K562 (cell line): Measurements from ENCODE around the gene TMSB4X. TPM values are rescaled to one million over a fixed set of nuclear protein-coding genes. Genes with fewer than 3 reads are reported as not detected.

Experiments
- ARID3B ChIP-seq: fragments of 250-450 bp; sonication (Bioruptor Pico); IDR thresholded peaks from 2 replicates; pipeline ENCODE4 v1.4.0; 2020; ENCODE audit warnings: borderline replicate concordance
- BCL6 ChIP-seq: fragments of 250-450 bp; sonication (Bioruptor Pico); IDR thresholded peaks from 2 replicates; pipeline ENCODE4 v1.4.0; 2020
- CBX8 ChIP-seq: fragments of 200-600 bp; sonication (generic); IDR thresholded peaks from 2 replicates; pipeline ENCODE4 v1.6.1; 2012; ENCODE audit warnings: borderline replicate concordance, mixed run types, low read depth, mild to moderate bottlenecking, moderate library complexity, mixed read lengths, low read length, control low read depth, inconsistent platforms; ENCODE audit not compliant: poor library complexity, severe bottlenecking; ENCODE audit errors: extremely low read depth
- CHD4 ChIP-seq: fragments of 200-600 bp; sonication (generic); IDR thresholded peaks from 3 replicates; pipeline ENCODE4 v1.6.1; 2012; ENCODE audit warnings: low read depth, mild to moderate bottlenecking, mixed read lengths, low read length, inconsistent platforms; ENCODE audit not compliant: insufficient read depth, insufficient replicate concordance, poor library complexity, severe bottlenecking
- DNMT1 ChIP-seq: fragments of 450-650 bp; IDR thresholded peaks from 2 replicates; pipeline ENCODE4 v1.6.1; 2016; ENCODE audit warnings: antibody characterized with exemption, mild to moderate bottlenecking
- ELF1 ChIP-seq: fragments of 200-800 bp; sonication (Bioruptor generic); IDR thresholded peaks from 2 replicates; pipeline ENCODE4 v1.6.1; 2016; ENCODE audit warnings: missing genetic modification characterization, missing compliant biosample characterization
- FOSL1 ChIP-seq: fragments of 200-800 bp; sonication (Bioruptor generic); conservative IDR thresholded peaks from 2 replicates; pipeline ENCODE4 v1.6.1; 2016; ENCODE audit warnings: missing genetic modification characterization, missing compliant biosample characterization
- FOXJ2 ChIP-seq: fragments of 200-800 bp; sonication (Bioruptor generic); IDR thresholded peaks from 2 replicates; pipeline ENCODE4 v1.6.1; 2016; ENCODE audit warnings: missing genetic modification characterization, missing compliant biosample characterization
- GABPA ChIP-seq: fragments of 200-800 bp; sonication (Bioruptor generic); conservative IDR thresholded peaks from 2 replicates; pipeline ENCODE4 v1.6.1; 2016; ENCODE audit warnings: low read depth, missing genetic modification characterization, missing compliant biosample characterization
- GATA2 ChIP-seq: sonication (generic); formaldehyde crosslinking; IDR thresholded peaks from 2 replicates; pipeline ENCODE4 v1.4.0; 2020; ENCODE audit warnings: mild to moderate bottlenecking, missing genetic modification reagents
- HDGF ChIP-seq: fragments of 450-650 bp; IDR thresholded peaks from 2 replicates; pipeline ENCODE4 v1.6.1; 2016
- HNRNPLL ChIP-seq: fragments of 200-400 bp; formaldehyde crosslinking; IDR thresholded peaks from 2 replicates; pipeline ENCODE4 v1.6.1; 2017; ENCODE audit warnings: low read length, low read depth, mild to moderate bottlenecking; ENCODE audit not compliant: poor library complexity, severe bottlenecking
- MTA3 ChIP-seq: fragments of 450-650 bp; formaldehyde crosslinking; IDR thresholded peaks from 2 replicates; pipeline ENCODE4 v1.6.1; 2017; ENCODE audit warnings: mild to moderate bottlenecking, borderline replicate concordance
- NFE2 ChIP-seq: IDR thresholded peaks from 2 replicates; pipeline ENCODE4 v1.6.1; 2014; ENCODE audit warnings: antibody characterized with exemption, low read depth
- PHF20 ChIP-seq: fragments of 450-650 bp; IDR thresholded peaks from 2 replicates; pipeline ENCODE4 v1.6.1; 2018; ENCODE audit not compliant: partially characterized antibody
- RB1 ChIP-seq: fragments of 450-650 bp; IDR thresholded peaks from 2 replicates; pipeline ENCODE4 v1.6.1; 2017; ENCODE audit warnings: low read depth, mild to moderate bottlenecking
- SMAD2 ChIP-seq: fragments of 150-350 bp; IDR thresholded peaks from 2 replicates; pipeline ENCODE4 v1.6.1; 2014; ENCODE audit warnings: low read depth, mild to moderate bottlenecking, low read length
- SNRNP70 ChIP-seq: fragments of 200-400 bp; formaldehyde crosslinking; optimal IDR thresholded peaks from 2 replicates; pipeline ENCODE3; 2017; ENCODE audit warnings: low read depth, low read length
- USF2 ChIP-seq: sonication (generic); formaldehyde crosslinking; IDR thresholded peaks from 2 replicates; pipeline ENCODE4 v1.5.0; 2020; ENCODE audit warnings: missing genetic modification reagents
- ZC3H4 ChIP-seq: sonication (generic); formaldehyde crosslinking; IDR thresholded peaks from 2 replicates; pipeline ENCODE4 v1.9.0; 2021; ENCODE audit warnings: missing genetic modification reagents, borderline replicate concordance
- ZNF224 ChIP-seq: sonication (generic); formaldehyde crosslinking; IDR thresholded peaks from 2 replicates; pipeline ENCODE4 v1.8.0; 2022; ENCODE audit warnings: mild to moderate bottlenecking, missing genetic modification reagents
- ZNF3 ChIP-seq: fragments of 250-450 bp; sonication (Bioruptor Pico); IDR thresholded peaks from 2 replicates; pipeline ENCODE4 v1.5.0; 2021; ENCODE audit warnings: mild to moderate bottlenecking, moderate library complexity
- ZNF512 ChIP-seq: IDR thresholded peaks from 2 replicates; pipeline ENCODE4 v1.6.1; 2016; ENCODE audit warnings: missing genetic modification characterization, missing compliant biosample characterization
- polyA plus RNA-seq, 8 experiments: library from polyadenylated mRNA; depleted of rRNA in 4 of 8; stranded (reverse) in 5 of 8; unstranded in 3 of 8; fragments of >200 nt; fragmentation: Nextera tagmentation in 2 of 8; fragmentation: Illumina TruSeq in 1 of 8; extraction: Ambion mirVana in 2 of 8; extraction: Trizol in 1 of 8; gene quantifications; 2 replicates each; pipeline versions ENCODE4 v1.2.1 to v1.2.3, GENCODE V29; 2011 to 2014; ENCODE audit warnings: inconsistent platforms in 1 of 8, missing spikeins in 1 of 8
- total RNA-seq, 7 experiments: library from RNA; depleted of rRNA in 6 of 7; stranded (reverse); fragments of >200 nt in 6 of 7; fragmentation: Illumina TruSeq in 2 of 7; extraction: Trizol in 2 of 7; gene quantifications; 2 replicates each; pipeline versions ENCODE4 v1.2.1 to v1.2.3, GENCODE V29; 2011 to 2021; ENCODE audit warnings: low replicate concordance in 1 of 7
- TF ChIP-seq, protein P1 (sequence below): fragments of 450-650 bp; formaldehyde crosslinking; IDR thresholded peaks from 2 replicates; pipeline ENCODE4 v1.4.0; 2020; ENCODE audit warnings: mild to moderate bottlenecking, moderate library complexity

The TMSB4X gene
- total and polyA plus RNA-seq, 9 of the 15 experiments (the other 6 are each of a cell fraction or from before 2014, with no cell fraction given): 1,035 to 2,035 (median 1,529) TPM

DNA sequence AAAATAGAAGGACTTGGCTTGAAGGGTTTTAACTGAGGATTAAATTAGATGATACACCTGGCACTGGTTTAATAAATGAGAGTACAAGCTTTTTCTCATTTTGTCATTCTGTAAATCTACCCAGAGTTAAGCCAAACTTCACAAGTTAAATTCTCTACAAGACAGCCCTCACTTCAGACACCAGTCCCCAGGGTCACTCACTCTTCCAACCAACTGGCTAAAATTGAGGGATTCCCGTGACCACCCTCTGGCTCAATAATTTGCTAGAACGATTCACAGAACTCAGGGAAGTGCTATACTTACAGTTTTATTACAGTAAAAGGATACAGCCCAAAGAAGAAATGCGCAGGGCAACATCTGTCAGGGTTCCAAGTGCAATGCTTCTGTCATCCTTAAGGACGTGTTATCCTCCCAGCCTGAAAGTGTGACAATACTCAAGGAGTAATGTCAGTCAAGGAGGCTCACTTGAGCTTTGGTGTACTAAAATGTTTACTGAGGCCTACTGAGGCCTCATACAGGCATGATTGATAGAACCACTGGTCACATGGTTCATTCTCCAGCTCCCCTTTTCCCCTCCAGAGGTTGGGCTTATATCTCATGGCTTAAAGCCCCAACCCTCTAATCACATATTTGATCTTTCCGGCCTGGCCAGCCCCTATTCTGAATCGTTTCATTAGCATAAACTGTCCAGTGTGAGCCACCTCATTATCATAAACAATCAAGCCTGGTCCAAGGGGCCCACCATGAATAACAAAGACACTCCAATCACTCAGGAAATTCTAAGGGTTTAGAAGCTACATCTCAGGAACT is 9.6 kb upstream of the TMSB4X start (continued):
- no peak for TF ChIP-seq ARID3B (CRISPR knock-in tag)
- no peak for TF ChIP-seq GABPA
- TF ChIP-seq ZNF3: no peak
- peak; percentile 66 for TF ChIP-seq USF2 (CRISPR knock-in tag)
- TF ChIP-seq FOSL1 (tag): no peak
- TF ChIP-seq NFE2: no peak
- TF ChIP-seq MTA3: no peak
- TF ChIP-seq ZNF512 (tag): no peak
- TF ChIP-seq ZNF224 (CRISPR knock-in tag): no peak
- TF ChIP-seq RB1: no peak
- TF ChIP-seq CBX8: no peak
- no peak for TF ChIP-seq BCL6 (CRISPR knock-in tag)
- TF ChIP-seq, protein P1, sequence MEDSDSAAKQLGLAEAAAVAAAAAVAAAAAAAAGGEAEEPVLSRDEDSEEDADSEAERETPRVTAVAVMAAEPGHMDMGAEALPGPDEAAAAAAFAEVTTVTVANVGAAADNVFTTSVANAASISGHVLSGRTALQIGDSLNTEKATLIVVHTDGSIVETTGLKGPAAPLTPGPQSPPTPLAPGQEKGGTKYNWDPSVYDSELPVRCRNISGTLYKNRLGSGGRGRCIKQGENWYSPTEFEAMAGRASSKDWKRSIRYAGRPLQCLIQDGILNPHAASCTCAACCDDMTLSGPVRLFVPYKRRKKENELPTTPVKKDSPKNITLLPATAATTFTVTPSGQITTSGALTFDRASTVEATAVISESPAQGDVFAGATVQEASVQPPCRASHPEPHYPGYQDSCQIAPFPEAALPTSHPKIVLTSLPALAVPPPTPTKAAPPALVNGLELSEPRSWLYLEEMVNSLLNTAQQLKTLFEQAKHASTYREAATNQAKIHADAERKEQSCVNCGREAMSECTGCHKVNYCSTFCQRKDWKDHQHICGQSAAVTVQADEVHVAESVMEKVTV (CRISPR knock-in tag): no peak
- no peak for TF ChIP-seq ZC3H4 (CRISPR knock-in tag)
- TF ChIP-seq PHF20: no peak
- no peak for TF ChIP-seq HNRNPLL
- no peak for TF ChIP-seq DNMT1
- no peak for TF ChIP-seq SMAD2
- no peak for TF ChIP-seq ELF1
- TF ChIP-seq FOXJ2 (tag): no peak
- TF ChIP-seq SNRNP70: no peak
- peak; percentile 73 for TF ChIP-seq GATA2 (CRISPR knock-in tag)
- no peak for TF ChIP-seq CHD4
- no peak for TF ChIP-seq HDGF
